ENCODE data around the gene HNRNPCL1.

DNA sequence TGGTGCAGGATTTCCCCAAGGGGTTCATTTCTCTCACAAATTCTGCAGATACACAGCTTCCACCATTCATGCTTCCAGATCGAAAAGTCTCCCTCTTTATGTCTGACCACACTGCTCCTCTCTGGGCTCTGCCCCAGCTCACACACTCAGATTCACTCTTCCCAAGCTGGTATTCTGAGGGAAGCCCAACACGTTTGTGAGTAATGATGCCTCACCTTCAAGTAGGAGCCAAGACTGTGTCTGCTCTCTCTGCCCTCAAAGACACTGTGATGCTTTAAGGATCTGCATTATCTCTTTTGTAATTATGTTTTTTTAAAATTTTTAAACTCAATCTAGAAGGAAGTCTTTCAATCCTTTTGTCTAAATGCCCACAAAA, 37.1 kb downstream of the HNRNPCL1 start:
- no peak for TF ChIP-seq RFX5 (IDR thresholded peaks at IDR 0.05; ENCODE audit: borderline replicate concordance, low read depth, low read length)
- TF ChIP-seq, protein P1, sequence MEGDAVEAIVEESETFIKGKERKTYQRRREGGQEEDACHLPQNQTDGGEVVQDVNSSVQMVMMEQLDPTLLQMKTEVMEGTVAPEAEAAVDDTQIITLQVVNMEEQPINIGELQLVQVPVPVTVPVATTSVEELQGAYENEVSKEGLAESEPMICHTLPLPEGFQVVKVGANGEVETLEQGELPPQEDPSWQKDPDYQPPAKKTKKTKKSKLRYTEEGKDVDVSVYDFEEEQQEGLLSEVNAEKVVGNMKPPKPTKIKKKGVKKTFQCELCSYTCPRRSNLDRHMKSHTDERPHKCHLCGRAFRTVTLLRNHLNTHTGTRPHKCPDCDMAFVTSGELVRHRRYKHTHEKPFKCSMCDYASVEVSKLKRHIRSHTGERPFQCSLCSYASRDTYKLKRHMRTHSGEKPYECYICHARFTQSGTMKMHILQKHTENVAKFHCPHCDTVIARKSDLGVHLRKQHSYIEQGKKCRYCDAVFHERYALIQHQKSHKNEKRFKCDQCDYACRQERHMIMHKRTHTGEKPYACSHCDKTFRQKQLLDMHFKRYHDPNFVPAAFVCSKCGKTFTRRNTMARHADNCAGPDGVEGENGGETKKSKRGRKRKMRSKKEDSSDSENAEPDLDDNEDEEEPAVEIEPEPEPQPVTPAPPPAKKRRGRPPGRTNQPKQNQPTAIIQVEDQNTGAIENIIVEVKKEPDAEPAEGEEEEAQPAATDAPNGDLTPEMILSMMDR (IDR thresholded peaks at IDR 0.05; ENCODE audit: control extremely low read depth in 1 of 3, insufficient read depth in 1 of 3, low read depth in 1 of 3, low read length in 3 of 3) = no peak
- no peak for TF ChIP-seq FOSL1 (IDR thresholded peaks at IDR 0.05; ENCODE audit: insufficient read depth, low read depth, low read length)
- no peak for TF ChIP-seq ASH2L (IDR thresholded peaks at IDR 0.05; ENCODE audit: low read length)
- TF ChIP-seq YY1 (IDR thresholded peaks at IDR 0.05; ENCODE audit: low read depth, low read length) = no peak
- TF ChIP-seq CBX8 (IDR thresholded peaks at IDR 0.05; ENCODE audit: borderline replicate concordance, low read depth, low read length) = no peak
- no peak for TF ChIP-seq TAF1 (IDR thresholded peaks at IDR 0.05; ENCODE audit: low read depth, low read length)
- no peak for TF ChIP-seq MAFK (IDR thresholded peaks at IDR 0.05; ENCODE audit: low read depth, low read length)
- no peak for TF ChIP-seq KDM5A (IDR thresholded peaks at IDR 0.05; ENCODE audit: low read length)
- TF ChIP-seq POU5F1 (IDR thresholded peaks at IDR 0.05; ENCODE audit: low read depth, low read length) = no peak
- TF ChIP-seq CEBPB (IDR thresholded peaks at IDR 0.05; ENCODE audit: low read depth, low read length) = no peak

Data from H1 (cell line).